RWPE1 (cell line): ENCODE results near the gene CDYL.

Experiments
- CTCF ChIA-PET: fragments of 350-600 bp; sonication (Branson Sonifier 250); formaldehyde crosslinking; extraction: SDS; loops from one replicate; lab custom pipeline; 2021; lab: Yijun Ruan, JAX
- POLR2A ChIA-PET: fragments of 400-600 bp; formaldehyde crosslinking; extraction: SDS; loops from one replicate; lab custom pipeline; 2020; ENCODE audit warnings: antibody characterized with exemption; ENCODE audit not compliant: low non-redundant PET; lab: Yijun Ruan, JAX
- DNase-seq: peaks from one replicate; pipeline ENCODE4 v3.0.0; 2012; ENCODE audit warnings: low spot score
- H3K27ac ChIP-seq: fragments of 450-650 bp; 2 replicates; pipeline ENCODE4 v1.5.1; 2017
- TF ChIP-seq, protein P1 (sequence below): fragments of 450-650 bp; conservative IDR thresholded peaks from 2 replicates; pipeline ENCODE4 v1.5.1; 2017; ENCODE audit warnings: low read depth, mild to moderate bottlenecking

The CDYL gene

DNA sequence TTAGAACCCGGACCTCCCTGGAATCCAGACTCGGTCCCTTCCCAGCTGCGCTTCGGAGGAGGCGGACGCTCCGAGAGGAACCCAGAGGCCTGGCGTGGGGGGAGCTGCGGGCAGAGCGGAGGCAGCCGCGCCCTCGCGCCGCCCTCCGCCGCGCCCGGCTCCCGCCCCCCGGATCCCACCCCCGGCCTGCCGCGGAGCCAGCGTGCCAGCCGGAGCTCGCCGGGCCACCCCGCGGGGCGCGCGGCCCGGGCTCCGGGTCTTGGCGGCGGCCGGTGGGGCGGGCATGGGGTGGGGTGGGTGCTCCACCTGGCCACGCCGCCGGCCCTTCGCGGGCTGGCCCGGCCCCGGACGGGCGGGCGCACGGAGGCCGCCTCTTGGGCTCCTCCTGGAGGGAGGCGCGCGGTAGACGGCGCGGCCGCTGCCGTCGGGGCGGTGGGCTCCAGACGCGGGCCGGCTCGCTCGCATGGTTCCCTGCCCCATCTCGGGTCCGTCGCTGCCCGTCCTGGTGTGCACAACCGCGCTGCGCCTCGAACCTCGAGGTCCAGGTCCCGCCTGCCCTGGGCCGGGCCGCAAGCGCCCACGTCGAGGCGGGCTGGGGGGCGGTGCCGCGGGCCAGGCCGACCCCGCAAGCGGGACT is 592 bp upstream of the CDYL start:
- DNase-seq = peak; percentile 70
- ChIA-PET CTCF (no interaction called here), POLR2A (interaction anchor here (0.6 kb wide), 1 partner anchor 208 kb away, joined by 3 read pairs; no protein-coding TSS in a partner anchor)
- TF ChIP-seq, protein P1, sequence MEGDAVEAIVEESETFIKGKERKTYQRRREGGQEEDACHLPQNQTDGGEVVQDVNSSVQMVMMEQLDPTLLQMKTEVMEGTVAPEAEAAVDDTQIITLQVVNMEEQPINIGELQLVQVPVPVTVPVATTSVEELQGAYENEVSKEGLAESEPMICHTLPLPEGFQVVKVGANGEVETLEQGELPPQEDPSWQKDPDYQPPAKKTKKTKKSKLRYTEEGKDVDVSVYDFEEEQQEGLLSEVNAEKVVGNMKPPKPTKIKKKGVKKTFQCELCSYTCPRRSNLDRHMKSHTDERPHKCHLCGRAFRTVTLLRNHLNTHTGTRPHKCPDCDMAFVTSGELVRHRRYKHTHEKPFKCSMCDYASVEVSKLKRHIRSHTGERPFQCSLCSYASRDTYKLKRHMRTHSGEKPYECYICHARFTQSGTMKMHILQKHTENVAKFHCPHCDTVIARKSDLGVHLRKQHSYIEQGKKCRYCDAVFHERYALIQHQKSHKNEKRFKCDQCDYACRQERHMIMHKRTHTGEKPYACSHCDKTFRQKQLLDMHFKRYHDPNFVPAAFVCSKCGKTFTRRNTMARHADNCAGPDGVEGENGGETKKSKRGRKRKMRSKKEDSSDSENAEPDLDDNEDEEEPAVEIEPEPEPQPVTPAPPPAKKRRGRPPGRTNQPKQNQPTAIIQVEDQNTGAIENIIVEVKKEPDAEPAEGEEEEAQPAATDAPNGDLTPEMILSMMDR = no peak
- peak overlapping the region; percentile 89 for H3K27ac ChIP-seq

DNA sequence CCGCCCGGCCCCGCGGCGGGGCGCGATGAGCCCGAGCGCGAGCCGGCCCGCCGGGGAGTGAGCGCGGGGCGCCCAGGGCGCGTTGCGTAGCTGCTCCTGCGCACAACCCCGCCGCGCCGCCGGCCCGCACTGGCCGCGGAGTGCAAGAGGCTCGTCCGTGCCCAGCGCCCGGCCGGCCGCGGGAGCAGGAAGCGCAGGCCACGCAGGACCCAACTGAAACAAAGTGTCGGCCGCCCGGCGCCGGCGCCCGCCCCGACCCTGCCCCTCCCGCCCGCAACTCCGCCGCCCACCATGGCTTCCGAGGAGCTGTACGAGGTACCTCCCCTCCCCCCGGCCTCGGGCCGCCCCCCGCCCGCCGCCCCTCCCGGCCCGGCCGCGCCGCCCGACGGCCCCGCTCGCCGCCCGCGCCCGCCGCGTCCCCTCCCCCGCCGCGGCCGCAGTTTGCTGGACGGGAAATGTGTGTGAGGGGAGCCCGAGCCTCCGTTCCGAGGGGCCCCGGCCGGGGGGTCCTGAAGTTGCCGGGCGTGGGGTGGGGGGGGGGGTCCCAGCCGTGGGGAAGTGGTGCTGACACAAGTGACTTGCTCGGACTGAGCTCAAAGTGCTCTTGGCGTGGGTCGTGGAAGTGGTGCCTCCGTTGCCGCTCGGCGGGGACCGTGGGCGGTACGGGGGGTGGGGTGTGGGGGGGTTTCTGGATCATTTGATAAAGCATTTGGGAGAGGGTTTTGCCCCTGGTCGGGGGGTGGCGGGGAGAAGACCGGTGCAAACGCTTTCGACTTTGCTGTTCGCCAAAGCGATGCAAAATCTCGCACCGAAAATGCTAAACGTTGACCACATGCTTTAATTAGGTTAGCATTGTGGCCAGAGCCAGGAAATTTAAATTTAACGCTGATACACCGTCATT is 539 bp downstream of the CDYL start:
- ChIA-PET POLR2A (interaction anchor here (0.6 kb wide), 1 partner anchor 209 kb away, joined by 3 read pairs; no protein-coding TSS in a partner anchor), CTCF (interaction anchor here (0.8 kb wide), 1 partner anchor 460 kb away, joined by 3 read pairs; no protein-coding TSS in a partner anchor)
- DNase-seq = no peak
- TF ChIP-seq, protein P1 = no peak
- H3K27ac ChIP-seq = peak overlapping the region; percentile 89

DNA sequence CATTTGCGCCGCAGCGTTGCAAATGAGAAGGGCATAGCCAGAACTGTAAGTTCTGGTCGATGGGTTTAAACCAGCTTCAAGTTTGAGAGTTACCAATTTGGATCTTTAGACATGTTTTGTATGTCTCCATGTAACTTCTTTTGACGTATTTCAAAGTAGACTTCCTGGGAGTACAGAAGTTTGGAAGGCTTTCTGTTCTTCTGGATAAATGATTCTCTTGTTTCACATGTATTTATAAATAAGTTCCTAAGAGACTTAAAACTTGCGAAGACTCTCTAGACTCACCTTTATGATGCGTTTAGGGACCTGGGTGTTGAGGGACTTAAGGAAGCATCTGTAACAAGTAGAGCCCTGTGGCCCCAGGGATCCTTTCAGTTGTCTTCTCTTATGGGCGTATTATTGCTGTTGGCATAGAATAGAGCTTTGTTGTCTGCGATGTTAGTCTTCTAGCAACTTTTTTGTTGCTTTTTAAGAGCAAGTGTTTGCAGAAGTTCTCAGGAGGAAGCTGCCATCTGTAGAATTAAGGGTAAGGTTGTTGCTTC is 1.3 kb downstream of the CDYL start:
- CTCF ChIA-PET = no interaction called here

DNA sequence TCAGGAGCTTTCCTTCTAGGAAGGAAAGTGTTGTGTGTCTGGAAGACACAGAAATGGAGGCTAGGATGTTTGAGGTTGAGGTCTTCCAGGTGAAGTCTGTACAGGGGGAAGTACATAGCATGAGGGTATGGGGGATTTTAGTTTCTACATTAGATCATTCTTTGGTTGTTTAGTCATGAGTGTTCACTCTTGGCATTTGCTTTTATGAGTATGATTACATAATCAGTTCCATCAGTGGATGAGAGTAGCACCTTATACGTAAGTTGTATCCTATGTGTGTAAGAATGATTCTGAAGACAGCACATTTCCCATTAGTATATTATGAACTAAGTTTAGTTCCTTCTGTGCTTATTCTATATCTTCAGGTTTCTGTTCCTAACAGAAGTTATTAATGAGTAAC is 1.9 kb downstream of the CDYL start:
- no peak overlapping the region for H3K27ac ChIP-seq
- ChIA-PET POLR2A (no interaction called here), CTCF (no interaction called here)
- TF ChIP-seq, protein P1 = no peak
- no peak for DNase-seq

More for the DNA sequence above, 1.3 kb downstream of the CDYL start:
- peak overlapping the region; percentile 89 for H3K27ac ChIP-seq
- TF ChIP-seq, protein P1 = no peak
- POLR2A ChIA-PET = no interaction called here
- DNase-seq = no peak

DNA sequence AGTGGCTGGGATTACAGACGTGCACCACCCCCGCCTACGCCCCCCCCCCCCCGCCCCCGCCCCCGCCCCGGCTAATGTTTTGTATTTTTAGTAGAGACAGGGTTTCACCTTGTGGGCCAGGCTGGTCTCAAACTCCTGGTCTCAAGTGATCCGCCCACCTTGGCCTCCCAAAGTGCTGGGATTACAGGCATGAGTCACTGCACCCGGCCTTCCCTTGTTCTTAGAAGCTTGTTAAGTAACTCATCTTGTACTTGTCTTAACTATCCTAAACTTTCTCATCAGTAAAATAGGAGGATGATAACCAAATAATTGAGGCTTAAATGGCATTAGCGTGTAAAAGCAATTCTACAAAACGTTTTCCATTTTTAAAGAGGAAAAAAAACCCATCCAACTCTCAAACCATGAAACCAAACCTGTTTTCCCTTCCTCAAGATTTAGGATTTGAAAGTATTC is 4.2 kb downstream of the CDYL start:
- peak overlapping the region; percentile 59 for H3K27ac ChIP-seq
- TF ChIP-seq, protein P1 = no peak
- ChIA-PET CTCF (interaction anchor here (0.6 kb wide), 1 partner anchor 351 kb away, joined by 3 read pairs; no protein-coding TSS in a partner anchor), POLR2A (no interaction called here)
- no peak for DNase-seq

DNA sequence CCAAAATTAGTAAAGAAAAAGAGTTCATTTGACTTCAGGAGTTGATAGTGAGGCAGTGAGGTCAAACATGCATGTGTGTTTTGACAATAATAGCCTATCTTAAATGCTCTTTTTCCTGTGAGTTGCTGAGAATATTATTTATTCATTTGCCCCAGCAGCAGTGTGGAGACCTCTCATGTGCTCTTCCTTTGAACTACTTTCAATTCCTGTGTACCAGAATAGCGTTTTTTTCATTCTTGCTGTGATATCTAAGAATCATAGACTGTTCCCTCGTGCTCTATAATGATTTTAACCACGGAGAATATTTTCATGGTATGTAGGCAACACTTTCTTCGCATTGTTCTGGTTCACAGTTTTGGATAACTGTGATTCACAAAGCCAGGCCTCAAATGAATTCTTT is 5.2 kb downstream of the CDYL start:
- POLR2A ChIA-PET = no interaction called here
- CTCF ChIA-PET = interaction anchor here (0.7 kb wide), 1 partner anchor 20 kb away, joined by 3 read pairs; no protein-coding TSS in a partner anchor

More for the DNA sequence above, 5.2 kb downstream of the CDYL start:
- TF ChIP-seq, protein P1 = no peak
- H3K27ac ChIP-seq = no peak overlapping the region
- no peak for DNase-seq
